ENCODE measurements around the gene BNC1.
"Not testable (repeated sequence)": the region's sequence is repeated elsewhere in the genome, so short reads cannot be mapped to it uniquely, and the experiment has no call there.

Gene BNC1

GRCh38 chr15:83249030-83249343 lies 35.5 kb downstream of the BNC1 start:
- Histone ChIP-seq H3K4me3 (ENCODE audit: low read depth, low read length) (no peak overlapping the region), H3K4me1 (ENCODE audit: control insufficient read depth, insufficient read depth, low read length) (peaks cover 3% of the 10 kb centered on the region; the same call in 1 of the 2 replicates), H3K36me3 (ENCODE audit: control insufficient read depth, insufficient read depth, low read length) (no peaks in the 10 kb centered on the region), H3K27me3 (ENCODE audit: control insufficient read depth, insufficient read depth, low read length) (peaks cover 9% of the 10 kb centered on the region; the same call in 1 of the 2 replicates), H3K9ac (ENCODE audit: low read length) (no peak overlapping the region), H3K27ac (ENCODE audit: low read depth, low read length) (no peak overlapping the region), H3K9me3 (ENCODE audit: control insufficient read depth, insufficient read depth, low read depth, low read length) (peaks cover 2% of the 10 kb centered on the region; the same call in 1 of the 2 replicates)

- Histone ChIP-seq H3K9ac (ENCODE audit: low read length) (no peak overlapping the region), H3K4me1 (ENCODE audit: control insufficient read depth, insufficient read depth, low read length) (peaks cover 3% of the 10 kb centered on the region; the same call in 1 of the 2 replicates), H3K27ac (ENCODE audit: low read depth, low read length) (no peak overlapping the region), H3K36me3 (ENCODE audit: control insufficient read depth, insufficient read depth, low read length) (no peaks in the 10 kb centered on the region), H3K27me3 (ENCODE audit: control insufficient read depth, insufficient read depth, low read length) (peaks cover 9% of the 10 kb centered on the region; the same call in 1 of the 2 replicates), H3K9me3 (ENCODE audit: control insufficient read depth, insufficient read depth, low read depth, low read length) (peaks cover 2% of the 10 kb centered on the region; the same call in 1 of the 2 replicates), H3K4me3 (ENCODE audit: low read depth, low read length) (no peak overlapping the region)
Observed at GRCh38 chr15:83248151-83249029, 36.1 kb downstream of the BNC1 start.

GRCh38 chr15:83243634-83244033 lies 40.8 kb downstream of the BNC1 start:
- Histone ChIP-seq H3K9ac (ENCODE audit: low read length) (no peak overlapping the region), H3K27ac (ENCODE audit: low read depth, low read length) (no peak overlapping the region), H3K4me1 (ENCODE audit: control insufficient read depth, insufficient read depth, low read length) (no peaks in the 10 kb centered on the region; the same call in 1 of the 2 replicates), H3K4me3 (ENCODE audit: low read depth, low read length) (no peak overlapping the region), H3K36me3 (ENCODE audit: control insufficient read depth, insufficient read depth, low read length) (no peaks in the 10 kb centered on the region), H3K27me3 (ENCODE audit: control insufficient read depth, insufficient read depth, low read length) (peaks cover 9% of the 10 kb centered on the region; the same call in 1 of the 2 replicates), H3K9me3 (ENCODE audit: control insufficient read depth, insufficient read depth, low read depth, low read length) (peaks cover 11% of the 10 kb centered on the region; the same call in 1 of the 2 replicates)

GRCh38 chr15:83230242-83230641 lies 54.2 kb downstream of the BNC1 start:
- H3K9me3 ChIP-seq (ENCODE audit: control insufficient read depth, insufficient read depth, low read depth, low read length) = no peaks in the 10 kb centered on the region
- no peaks in the 10 kb centered on the region for H3K4me1 ChIP-seq (ENCODE audit: control insufficient read depth, insufficient read depth, low read length)
- H3K27ac ChIP-seq (ENCODE audit: low read depth, low read length) = no peak overlapping the region
- no peaks in the 10 kb centered on the region for H3K27me3 ChIP-seq (ENCODE audit: control insufficient read depth, insufficient read depth, low read length)
- no peak overlapping the region for H3K9ac ChIP-seq (ENCODE audit: low read length)
- no peak overlapping the region for H3K4me3 ChIP-seq (ENCODE audit: low read depth, low read length)
- H3K36me3 ChIP-seq (ENCODE audit: control insufficient read depth, insufficient read depth, low read length) = no peaks in the 10 kb centered on the region

GRCh38 chr15:83225449-83225848 lies 59.0 kb downstream of the BNC1 start:
- Histone ChIP-seq H3K4me1 (ENCODE audit: control insufficient read depth, insufficient read depth, low read length) (no peaks in the 10 kb centered on the region), H3K27ac (ENCODE audit: low read depth, low read length) (no peak overlapping the region), H3K27me3 (ENCODE audit: control insufficient read depth, insufficient read depth, low read length) (no peaks in the 10 kb centered on the region), H3K4me3 (ENCODE audit: low read depth, low read length) (no peak overlapping the region), H3K9me3 (ENCODE audit: control insufficient read depth, insufficient read depth, low read depth, low read length) (peaks cover 11% of the 10 kb centered on the region), H3K9ac (ENCODE audit: low read length) (no peak overlapping the region), H3K36me3 (ENCODE audit: control insufficient read depth, insufficient read depth, low read length) (no peaks in the 10 kb centered on the region)

GRCh38 chr15:83221781-83222180 lies 62.7 kb downstream of the BNC1 start:
- H3K4me1 ChIP-seq (ENCODE audit: control insufficient read depth, insufficient read depth, low read length); H3K27ac ChIP-seq (ENCODE audit: low read depth, low read length); H3K27me3 ChIP-seq (ENCODE audit: control insufficient read depth, insufficient read depth, low read length); H3K9ac ChIP-seq (ENCODE audit: low read length); H3K4me3 ChIP-seq (ENCODE audit: low read depth, low read length); H3K36me3 ChIP-seq (ENCODE audit: control insufficient read depth, insufficient read depth, low read length): not testable (repeated sequence)
- peaks cover 15% of the 10 kb centered on the region for H3K9me3 ChIP-seq (ENCODE audit: control insufficient read depth, insufficient read depth, low read depth, low read length)

GRCh38 chr15:83219026-83219425 lies 65.4 kb downstream of the BNC1 start:
- no peaks in the 10 kb centered on the region for H3K36me3 ChIP-seq (ENCODE audit: control insufficient read depth, insufficient read depth, low read length)
- H3K4me3 ChIP-seq (ENCODE audit: low read depth, low read length) = no peak overlapping the region
- no peaks in the 10 kb centered on the region for H3K27me3 ChIP-seq (ENCODE audit: control insufficient read depth, insufficient read depth, low read length)
- no peak overlapping the region for H3K27ac ChIP-seq (ENCODE audit: low read depth, low read length)
- H3K9me3 ChIP-seq (ENCODE audit: control insufficient read depth, insufficient read depth, low read depth, low read length) = peaks cover 19% of the 10 kb centered on the region
- H3K4me1 ChIP-seq (ENCODE audit: control insufficient read depth, insufficient read depth, low read length) = no peaks in the 10 kb centered on the region
- no peak overlapping the region for H3K9ac ChIP-seq (ENCODE audit: low read length)

GRCh38 chr15:83215306-83215705 lies 69.2 kb downstream of the BNC1 start:
- no peaks in the 10 kb centered on the region for H3K27me3 ChIP-seq (ENCODE audit: control insufficient read depth, insufficient read depth, low read length)
- no peak overlapping the region for H3K4me3 ChIP-seq (ENCODE audit: low read depth, low read length)

GRCh38 chr15:83210619-83211018 lies 73.8 kb downstream of the BNC1 start:
- no peak overlapping the region for H3K9ac ChIP-seq (ENCODE audit: low read length)
- H3K27ac ChIP-seq (ENCODE audit: low read depth, low read length) = no peak overlapping the region
- H3K27me3 ChIP-seq (ENCODE audit: control insufficient read depth, insufficient read depth, low read length) = no peaks in the 10 kb centered on the region
- H3K9me3 ChIP-seq (ENCODE audit: control insufficient read depth, insufficient read depth, low read depth, low read length) = peaks cover 4% of the 10 kb centered on the region
- H3K4me1 ChIP-seq (ENCODE audit: control insufficient read depth, insufficient read depth, low read length) = peaks cover 17% of the 10 kb centered on the region
- no peak overlapping the region for H3K4me3 ChIP-seq (ENCODE audit: low read depth, low read length)
- no peaks in the 10 kb centered on the region for H3K36me3 ChIP-seq (ENCODE audit: control insufficient read depth, insufficient read depth, low read length)

More at GRCh38 chr15:83215306-83215705, 69.2 kb downstream of the BNC1 start:
- peaks cover 7% of the 10 kb centered on the region for H3K9me3 ChIP-seq (ENCODE audit: control insufficient read depth, insufficient read depth, low read depth, low read length)
- no peaks in the 10 kb centered on the region for H3K4me1 ChIP-seq (ENCODE audit: control insufficient read depth, insufficient read depth, low read length)
- no peak overlapping the region for H3K9ac ChIP-seq (ENCODE audit: low read length)
- H3K27ac ChIP-seq (ENCODE audit: low read depth, low read length) = no peak overlapping the region
- no peaks in the 10 kb centered on the region for H3K36me3 ChIP-seq (ENCODE audit: control insufficient read depth, insufficient read depth, low read length)

- Histone ChIP-seq H3K36me3 (ENCODE audit: control insufficient read depth, insufficient read depth, low read length) (no peaks in the 10 kb centered on the region), H3K4me1 (ENCODE audit: control insufficient read depth, insufficient read depth, low read length) (peaks cover 27% of the 10 kb centered on the region), H3K9me3 (ENCODE audit: control insufficient read depth, insufficient read depth, low read depth, low read length) (no peaks in the 10 kb centered on the region), H3K4me3 (ENCODE audit: low read depth, low read length) (no peak overlapping the region), H3K27ac (ENCODE audit: low read depth, low read length) (no peak overlapping the region), H3K9ac (ENCODE audit: low read length) (no peak overlapping the region), H3K27me3 (ENCODE audit: control insufficient read depth, insufficient read depth, low read length) (no peaks in the 10 kb centered on the region)
Observed at GRCh38 chr15:83209333-83209732, 75.1 kb downstream of the BNC1 start.

GRCh38 chr15:83208367-83208661 lies 76.2 kb downstream of the BNC1 start:
- peak overlapping the region; percentile 81 for H3K4me3 ChIP-seq (ENCODE audit: low read depth, low read length)
- H3K9me3 ChIP-seq (ENCODE audit: control insufficient read depth, insufficient read depth, low read depth, low read length) = no peaks in the 10 kb centered on the region
- peak overlapping the region; percentile 82 for H3K27ac ChIP-seq (ENCODE audit: low read depth, low read length)
- H3K4me1 ChIP-seq (ENCODE audit: control insufficient read depth, insufficient read depth, low read length) = peaks cover 27% of the 10 kb centered on the region
- H3K9ac ChIP-seq (ENCODE audit: low read length) = peak overlapping the region; percentile 75
- H3K36me3 ChIP-seq (ENCODE audit: control insufficient read depth, insufficient read depth, low read length) = no peaks in the 10 kb centered on the region
- no peaks in the 10 kb centered on the region for H3K27me3 ChIP-seq (ENCODE audit: control insufficient read depth, insufficient read depth, low read length)

Data from HUES6 (cell line).